ENCODE results near the gene ZNF552. TPM values are rescaled to one million over a fixed set of nuclear protein-coding genes. Genes with fewer than 3 reads are reported as not detected.

Gene ZNF552
- total RNA-seq, 1 experiment from 2014 or later, result 9.2 TPM

DNA sequence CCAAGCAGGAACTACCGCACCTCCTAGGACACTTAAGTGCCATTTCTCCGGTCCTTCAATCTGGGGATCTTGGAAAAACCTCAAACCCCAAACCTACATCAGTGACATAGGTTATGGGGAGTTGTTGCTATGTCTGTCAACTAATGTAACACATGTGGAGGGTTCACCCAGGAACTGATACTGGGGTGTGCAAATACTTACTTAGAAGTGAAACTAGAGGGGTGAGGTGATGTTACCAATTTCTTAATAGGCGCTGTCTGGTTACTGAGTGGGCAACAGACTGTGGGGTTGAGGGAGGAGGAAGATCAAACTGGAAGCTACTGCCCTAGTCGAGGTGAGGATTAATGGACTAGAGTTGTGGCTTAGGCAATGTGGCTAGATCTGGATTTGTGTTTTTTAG lies 43.3 kb downstream of the ZNF552 start:
- H2AFZ ChIP-seq (ENCODE audit: low read length), result no peak overlapping the region
- no peak overlapping the region for H3K4me2 ChIP-seq (ENCODE audit: insufficient read depth, insufficient read length, low read length)
- H3K4me1 ChIP-seq (ENCODE audit: insufficient read depth, low read length), result no peaks in the 10 kb centered on the region
- peaks cover 2% of the 10 kb centered on the region for H3K23me2 ChIP-seq (ENCODE audit: insufficient read length, low read depth, low read length, poor library complexity, severe bottlenecking)
- TF ChIP-seq, protein P1, sequence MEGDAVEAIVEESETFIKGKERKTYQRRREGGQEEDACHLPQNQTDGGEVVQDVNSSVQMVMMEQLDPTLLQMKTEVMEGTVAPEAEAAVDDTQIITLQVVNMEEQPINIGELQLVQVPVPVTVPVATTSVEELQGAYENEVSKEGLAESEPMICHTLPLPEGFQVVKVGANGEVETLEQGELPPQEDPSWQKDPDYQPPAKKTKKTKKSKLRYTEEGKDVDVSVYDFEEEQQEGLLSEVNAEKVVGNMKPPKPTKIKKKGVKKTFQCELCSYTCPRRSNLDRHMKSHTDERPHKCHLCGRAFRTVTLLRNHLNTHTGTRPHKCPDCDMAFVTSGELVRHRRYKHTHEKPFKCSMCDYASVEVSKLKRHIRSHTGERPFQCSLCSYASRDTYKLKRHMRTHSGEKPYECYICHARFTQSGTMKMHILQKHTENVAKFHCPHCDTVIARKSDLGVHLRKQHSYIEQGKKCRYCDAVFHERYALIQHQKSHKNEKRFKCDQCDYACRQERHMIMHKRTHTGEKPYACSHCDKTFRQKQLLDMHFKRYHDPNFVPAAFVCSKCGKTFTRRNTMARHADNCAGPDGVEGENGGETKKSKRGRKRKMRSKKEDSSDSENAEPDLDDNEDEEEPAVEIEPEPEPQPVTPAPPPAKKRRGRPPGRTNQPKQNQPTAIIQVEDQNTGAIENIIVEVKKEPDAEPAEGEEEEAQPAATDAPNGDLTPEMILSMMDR (conservative IDR thresholded peaks at IDR 0.05), result no peak
- H3K9ac ChIP-seq (ENCODE audit: extremely low read depth, insufficient read length, low read length), result no peak overlapping the region
- Mint-ChIP-seq H3K4me1 (peaks cover 11 to 16% of the 10 kb centered on the region in 2 experiments), H3K27me3 (ENCODE audit: low read depth) (no peaks in the 10 kb centered on the region), H3K9me3 (peaks cover 0 to 1% of the 10 kb centered on the region in 2 experiments; a peak in 1 of 5 replicates), H3K4me3 (peak overlapping the region; percentile 14 to 97; a peak in 3 of 5 replicates), H3K36me3 (ENCODE audit: insufficient read depth in 1 of 3, low read depth in 3 of 3) (peaks cover 28 to 46% (median 36%) of the 10 kb centered on the region in 3 experiments; a peak in 6 of 7 replicates), H3K27ac (peak overlapping the region in 2 of 3 experiments; percentile 1 to 4; a peak in 1 of 7 replicates)
- no peak overlapping the region for H3K23ac ChIP-seq (ENCODE audit: insufficient read length, low read depth, low read length)
- no peaks in the 10 kb centered on the region for H4K20me1 ChIP-seq (ENCODE audit: control insufficient read depth, insufficient read depth, insufficient read length)
- H4K8ac ChIP-seq (replicated peaks; ENCODE audit: insufficient read length, low read depth, low read length), result no peak overlapping the region
- H3K56ac ChIP-seq (ENCODE audit: insufficient read length, low read depth, low read length), result no peak overlapping the region
- peaks cover 28% of the 10 kb centered on the region; the same call in 1 of the 2 replicates for H3K79me2 ChIP-seq (ENCODE audit: insufficient read depth, low read length)
- H2BK5ac ChIP-seq (ENCODE audit: insufficient read length, low read length), result no peak overlapping the region
- no peak overlapping the region for H2BK15ac ChIP-seq (ENCODE audit: low read depth, low read length)
- H3K79me1 ChIP-seq (ENCODE audit: insufficient read depth, low read depth, low read length, poor library complexity, severe bottlenecking), result no peaks in the 10 kb centered on the region
- H3K27me3 ChIP-seq (ENCODE audit: insufficient read depth, low read length), result no peaks in the 10 kb centered on the region
- H3K14ac ChIP-seq (ENCODE audit: insufficient read depth, low read length), result no peak overlapping the region
- H2AK5ac ChIP-seq (ENCODE audit: insufficient read length, low read length), result no peak overlapping the region
- no peak overlapping the region for H3T11ph ChIP-seq (ENCODE audit: low read length)
- H2BK12ac ChIP-seq (ENCODE audit: insufficient read length, low read depth, low read length), result no peak overlapping the region
- WGBS (ENCODE audit: extremely low coverage, insufficient read length, low lambda C conversion rate), result no CpG with 5 or more reads among the region's 4 CpGs
- H3K27ac ChIP-seq (ENCODE audit: insufficient read length, low read depth, low read length), result no peak overlapping the region
- H2BK120ac ChIP-seq (ENCODE audit: low read depth, low read length, poor library complexity, severe bottlenecking), result no peak overlapping the region
- no peak overlapping the region for H3K4ac ChIP-seq (ENCODE audit: low read depth, low read length)
- H4K91ac ChIP-seq (ENCODE audit: insufficient read length, low read depth, low read length), result no peak overlapping the region
- DNase-seq, result no peak
- H3K18ac ChIP-seq (ENCODE audit: insufficient read length, low read depth, low read length), result no peak overlapping the region
- no peaks in the 10 kb centered on the region for H3K9me3 ChIP-seq (ENCODE audit: control insufficient read depth, low read depth, low read length)
- no peak overlapping the region for H4K5ac ChIP-seq (ENCODE audit: insufficient read length, low read depth, low read length)
- no peak overlapping the region for H2BK20ac ChIP-seq (ENCODE audit: low read depth, low read length, poor library complexity, severe bottlenecking)

Measured in H9 (cell line).